ENCODE results near the gene MCC.

DNA sequence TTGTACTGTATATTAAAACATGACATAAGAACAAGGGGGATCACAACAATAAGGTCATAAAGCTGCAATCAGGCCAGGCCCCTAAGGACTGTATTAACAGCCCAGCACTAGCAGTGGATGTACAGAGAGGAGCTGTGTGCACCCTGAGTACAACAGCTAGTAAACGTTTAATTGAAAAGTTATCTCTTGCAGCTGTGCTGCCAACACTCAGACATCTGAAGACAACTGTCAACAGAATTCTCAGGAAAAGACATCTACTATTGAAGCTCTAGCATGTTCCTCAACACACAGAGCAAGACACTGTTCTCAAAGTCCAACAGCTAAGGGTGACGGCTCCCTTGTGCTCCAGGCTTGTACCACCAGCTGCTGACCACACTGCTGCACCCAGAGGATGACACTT lies 312.1 kb downstream of the MCC start:
- TF ChIP-seq POLR2A (IDR thresholded peaks at IDR 0.05; ENCODE audit: low read depth, low read length), result no peak
- no peak for TF ChIP-seq CTCF (conservative IDR thresholded peaks at IDR 0.05; ENCODE audit: low read depth, low read length)
- TF ChIP-seq CHD1 (IDR thresholded peaks at IDR 0.05; ENCODE audit: low read depth, low read length), result no peak
- no peak for TF ChIP-seq SMC3 (IDR thresholded peaks at IDR 0.05; ENCODE audit: low read depth, low read length)
- no peak for TF ChIP-seq RAD21 (IDR thresholded peaks at IDR 0.05; ENCODE audit: low read length)
- TF ChIP-seq BHLHE40 (IDR thresholded peaks at IDR 0.05; ENCODE audit: low read depth, low read length), result no peak
- TF ChIP-seq, protein P1, sequence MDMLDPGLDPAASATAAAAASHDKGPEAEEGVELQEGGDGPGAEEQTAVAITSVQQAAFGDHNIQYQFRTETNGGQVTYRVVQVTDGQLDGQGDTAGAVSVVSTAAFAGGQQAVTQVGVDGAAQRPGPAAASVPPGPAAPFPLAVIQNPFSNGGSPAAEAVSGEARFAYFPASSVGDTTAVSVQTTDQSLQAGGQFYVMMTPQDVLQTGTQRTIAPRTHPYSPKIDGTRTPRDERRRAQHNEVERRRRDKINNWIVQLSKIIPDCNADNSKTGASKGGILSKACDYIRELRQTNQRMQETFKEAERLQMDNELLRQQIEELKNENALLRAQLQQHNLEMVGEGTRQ (IDR thresholded peaks at IDR 0.05; ENCODE audit: low read depth, low read length), result no peak
- no peak for TF ChIP-seq CEBPB (IDR thresholded peaks at IDR 0.05; ENCODE audit: low read depth, low read length)
- TF ChIP-seq MAFK (IDR thresholded peaks at IDR 0.05; ENCODE audit: low read depth, low read length), result no peak
